A673 (cell line): ENCODE measurements around the gene SAMD3.

Source experiments
- EZH2 ChIP-seq: fragments of 200-600 bp; sonication (generic); IDR thresholded peaks from 2 replicates; pipeline ENCODE4 v1.6.1; 2017; ENCODE audit warnings: borderline replicate concordance, low read depth, mild to moderate bottlenecking, mixed read lengths, antibody characterized with exemption, low read length; ENCODE audit not compliant: poor library complexity, severe bottlenecking
- TF ChIP-seq, protein P1 (sequence below): fragments of 300-800, 200-600 bp; sonication (generic); conservative IDR thresholded peaks from 2 replicates; pipeline ENCODE4 v1.5.1; 2017; ENCODE audit warnings: low read depth, mild to moderate bottlenecking, antibody characterized with exemption, low read length, moderate library complexity, mixed read lengths

DNA sequence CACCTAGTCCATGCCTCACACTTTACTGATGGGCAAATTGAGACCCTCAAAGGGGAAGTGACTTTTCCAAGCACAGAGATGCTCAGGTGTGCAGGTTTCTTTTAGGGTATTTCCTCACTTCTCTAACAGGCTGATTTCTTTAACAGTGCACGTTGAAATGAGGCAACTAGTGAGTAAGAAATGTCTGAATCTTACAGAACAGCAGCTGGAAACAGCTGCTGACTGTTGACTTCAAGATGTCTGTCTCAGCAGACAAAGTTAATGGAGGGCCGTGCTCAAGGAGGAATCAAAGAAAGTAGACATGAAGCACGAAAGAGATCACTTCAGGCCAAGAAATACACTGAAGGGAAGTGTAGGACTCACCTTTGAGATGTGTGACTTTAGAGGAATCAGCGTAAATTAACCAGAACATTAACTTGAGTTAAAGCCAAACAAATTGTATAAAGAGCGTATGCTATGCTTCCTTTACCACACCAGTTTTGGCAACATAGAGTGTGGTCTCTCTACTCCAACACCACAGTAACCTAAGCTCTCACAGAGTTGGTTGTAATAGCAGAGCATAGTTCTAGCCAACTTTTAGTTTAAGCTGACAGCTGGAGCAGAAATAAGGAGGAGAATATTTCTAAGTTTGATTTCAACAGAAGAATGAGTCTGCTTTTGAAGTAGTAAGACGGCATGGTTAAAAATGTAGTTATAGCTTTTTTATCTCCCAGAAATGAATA is 60.9 kb downstream of the SAMD3 start:
- TF ChIP-seq, protein P1, sequence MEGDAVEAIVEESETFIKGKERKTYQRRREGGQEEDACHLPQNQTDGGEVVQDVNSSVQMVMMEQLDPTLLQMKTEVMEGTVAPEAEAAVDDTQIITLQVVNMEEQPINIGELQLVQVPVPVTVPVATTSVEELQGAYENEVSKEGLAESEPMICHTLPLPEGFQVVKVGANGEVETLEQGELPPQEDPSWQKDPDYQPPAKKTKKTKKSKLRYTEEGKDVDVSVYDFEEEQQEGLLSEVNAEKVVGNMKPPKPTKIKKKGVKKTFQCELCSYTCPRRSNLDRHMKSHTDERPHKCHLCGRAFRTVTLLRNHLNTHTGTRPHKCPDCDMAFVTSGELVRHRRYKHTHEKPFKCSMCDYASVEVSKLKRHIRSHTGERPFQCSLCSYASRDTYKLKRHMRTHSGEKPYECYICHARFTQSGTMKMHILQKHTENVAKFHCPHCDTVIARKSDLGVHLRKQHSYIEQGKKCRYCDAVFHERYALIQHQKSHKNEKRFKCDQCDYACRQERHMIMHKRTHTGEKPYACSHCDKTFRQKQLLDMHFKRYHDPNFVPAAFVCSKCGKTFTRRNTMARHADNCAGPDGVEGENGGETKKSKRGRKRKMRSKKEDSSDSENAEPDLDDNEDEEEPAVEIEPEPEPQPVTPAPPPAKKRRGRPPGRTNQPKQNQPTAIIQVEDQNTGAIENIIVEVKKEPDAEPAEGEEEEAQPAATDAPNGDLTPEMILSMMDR, result no peak
- no peak for TF ChIP-seq EZH2
